ENCODE data around the gene AGBL1.

AGBL1 gene

DNA sequence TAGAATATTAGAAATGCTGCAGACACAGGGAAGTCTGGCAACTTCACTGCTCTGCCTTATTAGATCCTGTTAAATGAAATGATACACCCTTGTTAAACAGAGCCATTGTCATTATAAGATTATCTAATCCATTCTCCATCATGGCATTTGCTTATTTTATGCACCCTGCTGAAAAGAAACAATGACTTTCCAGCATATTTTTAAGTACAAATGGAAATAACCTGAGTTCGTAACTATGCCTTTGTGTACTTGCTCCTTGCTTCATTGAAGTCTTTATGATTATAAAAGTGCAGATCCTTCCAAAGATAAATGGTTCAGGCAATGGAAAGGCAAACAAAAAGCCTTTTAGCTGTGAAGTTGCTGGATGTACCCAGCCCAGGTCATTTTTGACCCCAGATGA, 195.7 kb downstream of the AGBL1 start:
- no peak for TF ChIP-seq EP300 (IDR thresholded peaks at IDR 0.05; ENCODE audit: borderline replicate concordance)
- TF ChIP-seq TCF12 (IDR thresholded peaks at IDR 0.05; ENCODE audit: low read depth) = no peak
- TF ChIP-seq CEBPB (IDR thresholded peaks at IDR 0.05) = no peak
- no peak for TF ChIP-seq NFIC (IDR thresholded peaks at IDR 0.05)
- TF ChIP-seq FOXM1 (IDR thresholded peaks at IDR 0.05; ENCODE audit: borderline replicate concordance, low read depth) = no peak
- no peak for TF ChIP-seq TEAD4 (IDR thresholded peaks at IDR 0.05)
- TF ChIP-seq CREB1 (IDR thresholded peaks at IDR 0.05; ENCODE audit: low read depth) = no peak
- TF ChIP-seq, protein P1, sequence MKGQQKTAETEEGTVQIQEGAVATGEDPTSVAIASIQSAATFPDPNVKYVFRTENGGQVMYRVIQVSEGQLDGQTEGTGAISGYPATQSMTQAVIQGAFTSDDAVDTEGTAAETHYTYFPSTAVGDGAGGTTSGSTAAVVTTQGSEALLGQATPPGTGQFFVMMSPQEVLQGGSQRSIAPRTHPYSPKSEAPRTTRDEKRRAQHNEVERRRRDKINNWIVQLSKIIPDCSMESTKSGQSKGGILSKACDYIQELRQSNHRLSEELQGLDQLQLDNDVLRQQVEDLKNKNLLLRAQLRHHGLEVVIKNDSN (IDR thresholded peaks at IDR 0.05) = no peak
- TF ChIP-seq ZBTB7A (IDR thresholded peaks at IDR 0.05; ENCODE audit: low read depth) = no peak
- TF ChIP-seq, protein P2, sequence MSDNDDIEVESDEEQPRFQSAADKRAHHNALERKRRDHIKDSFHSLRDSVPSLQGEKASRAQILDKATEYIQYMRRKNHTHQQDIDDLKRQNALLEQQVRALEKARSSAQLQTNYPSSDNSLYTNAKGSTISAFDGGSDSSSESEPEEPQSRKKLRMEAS (IDR thresholded peaks at IDR 0.05) = no peak
- TF ChIP-seq RAD21 (IDR thresholded peaks at IDR 0.05; ENCODE audit: low read depth) = no peak
- TF ChIP-seq YY1 (IDR thresholded peaks at IDR 0.05; ENCODE audit: low read depth) = no peak
- TF ChIP-seq, protein P3, sequence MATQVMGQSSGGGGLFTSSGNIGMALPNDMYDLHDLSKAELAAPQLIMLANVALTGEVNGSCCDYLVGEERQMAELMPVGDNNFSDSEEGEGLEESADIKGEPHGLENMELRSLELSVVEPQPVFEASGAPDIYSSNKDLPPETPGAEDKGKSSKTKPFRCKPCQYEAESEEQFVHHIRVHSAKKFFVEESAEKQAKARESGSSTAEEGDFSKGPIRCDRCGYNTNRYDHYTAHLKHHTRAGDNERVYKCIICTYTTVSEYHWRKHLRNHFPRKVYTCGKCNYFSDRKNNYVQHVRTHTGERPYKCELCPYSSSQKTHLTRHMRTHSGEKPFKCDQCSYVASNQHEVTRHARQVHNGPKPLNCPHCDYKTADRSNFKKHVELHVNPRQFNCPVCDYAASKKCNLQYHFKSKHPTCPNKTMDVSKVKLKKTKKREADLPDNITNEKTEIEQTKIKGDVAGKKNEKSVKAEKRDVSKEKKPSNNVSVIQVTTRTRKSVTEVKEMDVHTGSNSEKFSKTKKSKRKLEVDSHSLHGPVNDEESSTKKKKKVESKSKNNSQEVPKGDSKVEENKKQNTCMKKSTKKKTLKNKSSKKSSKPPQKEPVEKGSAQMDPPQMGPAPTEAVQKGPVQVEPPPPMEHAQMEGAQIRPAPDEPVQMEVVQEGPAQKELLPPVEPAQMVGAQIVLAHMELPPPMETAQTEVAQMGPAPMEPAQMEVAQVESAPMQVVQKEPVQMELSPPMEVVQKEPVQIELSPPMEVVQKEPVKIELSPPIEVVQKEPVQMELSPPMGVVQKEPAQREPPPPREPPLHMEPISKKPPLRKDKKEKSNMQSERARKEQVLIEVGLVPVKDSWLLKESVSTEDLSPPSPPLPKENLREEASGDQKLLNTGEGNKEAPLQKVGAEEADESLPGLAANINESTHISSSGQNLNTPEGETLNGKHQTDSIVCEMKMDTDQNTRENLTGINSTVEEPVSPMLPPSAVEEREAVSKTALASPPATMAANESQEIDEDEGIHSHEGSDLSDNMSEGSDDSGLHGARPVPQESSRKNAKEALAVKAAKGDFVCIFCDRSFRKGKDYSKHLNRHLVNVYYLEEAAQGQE (IDR thresholded peaks at IDR 0.05; ENCODE audit: low read depth) = no peak
- TF ChIP-seq TAF1 (IDR thresholded peaks at IDR 0.05; ENCODE audit: low read depth) = no peak
- no peak for TF ChIP-seq EGR1 (IDR thresholded peaks at IDR 0.05)

DNA sequence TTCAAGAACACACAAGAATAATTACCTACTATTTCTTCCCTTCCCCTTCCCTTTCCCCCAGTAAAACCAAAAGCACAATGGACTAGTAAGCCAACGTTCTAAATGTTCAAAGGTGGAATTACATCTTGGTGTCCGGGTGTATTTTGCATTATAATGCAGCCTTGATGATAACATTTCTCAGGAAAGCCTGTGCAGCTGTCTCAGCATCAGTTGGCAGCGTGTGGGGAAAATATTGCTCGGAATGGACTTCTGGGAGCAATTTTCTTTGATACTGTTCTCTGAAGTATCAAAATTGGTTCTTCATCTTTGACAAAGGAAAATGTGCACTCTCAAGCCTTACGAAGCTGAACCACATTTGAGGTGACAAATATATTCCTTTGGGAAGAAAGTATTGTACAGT, 198.9 kb downstream of the AGBL1 start:
- TF ChIP-seq TAF1 (IDR thresholded peaks at IDR 0.05; ENCODE audit: low read depth) (no peak), NFIC (IDR thresholded peaks at IDR 0.05) (no peak)
- TF ChIP-seq, protein P3 (IDR thresholded peaks at IDR 0.05; ENCODE audit: low read depth) = no peak
- TF ChIP-seq, protein P1 (IDR thresholded peaks at IDR 0.05) = no peak

DNA sequence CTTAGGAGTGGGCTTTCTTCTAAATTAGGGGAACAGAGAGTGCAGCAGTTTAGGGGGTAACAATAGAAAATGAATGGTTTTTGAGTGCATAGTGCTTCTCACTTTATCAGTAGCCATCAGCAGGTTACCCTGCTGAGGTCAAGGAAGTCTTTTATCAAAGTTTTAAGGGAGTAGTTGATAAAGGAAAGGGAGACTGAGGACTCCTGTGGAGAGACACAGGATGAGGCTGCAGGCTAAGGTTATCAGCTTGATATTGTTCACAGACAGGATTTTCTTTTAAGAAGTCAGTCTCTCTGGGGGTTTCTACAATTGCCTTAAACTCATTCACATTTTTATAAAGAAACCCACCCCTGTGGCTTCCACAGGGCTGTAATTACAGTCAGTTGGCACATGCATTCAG, 205.0 kb downstream of the AGBL1 start:
- TF ChIP-seq, protein P2 (IDR thresholded peaks at IDR 0.05) = no peak
- TF ChIP-seq ZBTB7A (IDR thresholded peaks at IDR 0.05; ENCODE audit: low read depth) = no peak
- TF ChIP-seq, protein P1 (IDR thresholded peaks at IDR 0.05) = no peak
- TF ChIP-seq EGR1 (IDR thresholded peaks at IDR 0.05) = no peak
- TF ChIP-seq YY1 (IDR thresholded peaks at IDR 0.05; ENCODE audit: low read depth) = no peak
- no peak for TF ChIP-seq CREB1 (IDR thresholded peaks at IDR 0.05; ENCODE audit: low read depth)
- no peak for TF ChIP-seq TEAD4 (IDR thresholded peaks at IDR 0.05)

DNA sequence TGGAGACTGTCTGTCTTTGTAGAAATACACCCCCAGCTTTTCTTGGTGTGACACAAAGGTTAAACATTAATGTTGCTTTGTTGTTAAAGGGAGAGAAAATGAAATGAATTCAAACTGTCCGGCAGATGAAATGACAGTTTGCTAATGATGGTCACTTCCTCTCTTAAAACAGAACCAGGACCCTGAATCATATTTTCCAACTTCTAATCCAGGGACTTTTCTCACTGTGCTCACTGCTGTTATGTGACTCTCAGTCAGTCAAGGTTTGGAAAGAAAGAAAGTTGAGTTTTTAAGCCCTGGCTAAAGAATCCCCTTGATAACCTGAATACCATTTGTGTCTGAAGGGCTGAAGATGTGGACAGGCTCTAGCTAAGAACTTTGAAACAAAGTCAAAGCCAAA, 215.8 kb downstream of the AGBL1 start:
- TF ChIP-seq EGR1 (IDR thresholded peaks at IDR 0.05) (no peak), TAF1 (IDR thresholded peaks at IDR 0.05; ENCODE audit: low read depth) (no peak), RAD21 (IDR thresholded peaks at IDR 0.05; ENCODE audit: low read depth) (no peak), CREB1 (IDR thresholded peaks at IDR 0.05; ENCODE audit: low read depth) (no peak)
- TF ChIP-seq, protein P3 (IDR thresholded peaks at IDR 0.05; ENCODE audit: low read depth) = no peak
- TF ChIP-seq, protein P1 (IDR thresholded peaks at IDR 0.05) = no peak

Measured in Ishikawa (cell line).